Gastroesophageal sphincter (tissue), 3 donors: ENCODE results near the gene PARP12.

Experiments
- POLR2AphosphoS5 ChIP-seq: sonication (generic); formaldehyde crosslinking; IDR thresholded peaks from one replicate; pipeline ENCODE4 v1.6.1; 2017; ENCODE audit warnings: antibody characterized with exemption
- TF ChIP-seq, protein P1 (sequence below), 4 experiments: fragments of 200-600 bp in 2 of 4; fragments of 450-650 bp in 2 of 4; sonication (generic) in 1 of 4; IDR thresholded peaks; one replicate each; pipeline ENCODE4 v1.5.1; 2017 to 2019; ENCODE audit warnings: antibody characterized with exemption in 4 of 4, mild to moderate bottlenecking in 2 of 4, moderate library complexity in 2 of 4

DNA sequence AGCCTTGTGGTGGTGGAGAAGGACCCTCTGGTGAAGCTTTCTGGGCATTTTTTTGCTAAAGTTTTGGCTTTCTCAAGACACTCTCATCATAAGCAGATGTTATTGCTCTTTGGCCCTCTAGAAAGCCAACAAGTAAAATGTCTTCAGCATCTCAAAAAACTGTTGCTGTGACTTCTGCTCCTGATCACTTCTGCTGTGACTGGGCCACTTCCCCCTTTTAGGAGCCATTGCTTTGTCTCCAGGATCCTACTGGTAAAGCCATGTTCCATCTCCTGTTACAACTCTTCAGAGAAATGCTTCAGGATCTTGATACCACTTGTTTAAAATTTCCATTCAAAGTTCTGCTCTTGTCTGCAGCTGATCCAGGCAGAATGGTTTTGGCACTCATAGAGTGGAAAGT lies 10.9 kb downstream of the PARP12 start:
- TF ChIP-seq, protein P1, sequence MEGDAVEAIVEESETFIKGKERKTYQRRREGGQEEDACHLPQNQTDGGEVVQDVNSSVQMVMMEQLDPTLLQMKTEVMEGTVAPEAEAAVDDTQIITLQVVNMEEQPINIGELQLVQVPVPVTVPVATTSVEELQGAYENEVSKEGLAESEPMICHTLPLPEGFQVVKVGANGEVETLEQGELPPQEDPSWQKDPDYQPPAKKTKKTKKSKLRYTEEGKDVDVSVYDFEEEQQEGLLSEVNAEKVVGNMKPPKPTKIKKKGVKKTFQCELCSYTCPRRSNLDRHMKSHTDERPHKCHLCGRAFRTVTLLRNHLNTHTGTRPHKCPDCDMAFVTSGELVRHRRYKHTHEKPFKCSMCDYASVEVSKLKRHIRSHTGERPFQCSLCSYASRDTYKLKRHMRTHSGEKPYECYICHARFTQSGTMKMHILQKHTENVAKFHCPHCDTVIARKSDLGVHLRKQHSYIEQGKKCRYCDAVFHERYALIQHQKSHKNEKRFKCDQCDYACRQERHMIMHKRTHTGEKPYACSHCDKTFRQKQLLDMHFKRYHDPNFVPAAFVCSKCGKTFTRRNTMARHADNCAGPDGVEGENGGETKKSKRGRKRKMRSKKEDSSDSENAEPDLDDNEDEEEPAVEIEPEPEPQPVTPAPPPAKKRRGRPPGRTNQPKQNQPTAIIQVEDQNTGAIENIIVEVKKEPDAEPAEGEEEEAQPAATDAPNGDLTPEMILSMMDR (IDR thresholded peaks at IDR 0.05) = no peak
- no peak for TF ChIP-seq POLR2AphosphoS5
